Iris pigment epithelial cell (primary cell): ENCODE results near the gene AP5S1.

Experiments
- DNase-seq: peaks from one replicate; pipeline ENCODE4 v3.0.0-alpha.2; 2011; ENCODE audit warnings: low read depth

AP5S1 gene

DNA sequence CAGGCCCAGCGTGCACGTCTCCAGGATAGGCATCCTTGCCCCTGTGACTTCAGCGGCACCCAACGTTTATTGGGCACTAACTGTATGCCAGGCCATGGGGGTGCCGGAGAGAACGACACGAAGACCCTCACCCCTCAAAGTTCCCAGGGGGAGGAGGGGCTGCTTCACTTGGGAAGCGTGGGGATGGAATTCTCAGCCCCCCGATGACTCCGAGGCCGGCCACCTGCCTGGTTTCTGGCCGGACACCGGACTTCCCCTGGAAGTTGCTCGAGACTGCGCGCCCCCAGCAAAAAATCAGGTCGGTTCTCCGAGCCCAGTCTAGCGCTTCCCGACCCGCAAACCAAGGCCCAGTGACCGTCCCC lies 26.0 kb downstream of the AP5S1 start:
- DNase-seq, result no peak

DNA sequence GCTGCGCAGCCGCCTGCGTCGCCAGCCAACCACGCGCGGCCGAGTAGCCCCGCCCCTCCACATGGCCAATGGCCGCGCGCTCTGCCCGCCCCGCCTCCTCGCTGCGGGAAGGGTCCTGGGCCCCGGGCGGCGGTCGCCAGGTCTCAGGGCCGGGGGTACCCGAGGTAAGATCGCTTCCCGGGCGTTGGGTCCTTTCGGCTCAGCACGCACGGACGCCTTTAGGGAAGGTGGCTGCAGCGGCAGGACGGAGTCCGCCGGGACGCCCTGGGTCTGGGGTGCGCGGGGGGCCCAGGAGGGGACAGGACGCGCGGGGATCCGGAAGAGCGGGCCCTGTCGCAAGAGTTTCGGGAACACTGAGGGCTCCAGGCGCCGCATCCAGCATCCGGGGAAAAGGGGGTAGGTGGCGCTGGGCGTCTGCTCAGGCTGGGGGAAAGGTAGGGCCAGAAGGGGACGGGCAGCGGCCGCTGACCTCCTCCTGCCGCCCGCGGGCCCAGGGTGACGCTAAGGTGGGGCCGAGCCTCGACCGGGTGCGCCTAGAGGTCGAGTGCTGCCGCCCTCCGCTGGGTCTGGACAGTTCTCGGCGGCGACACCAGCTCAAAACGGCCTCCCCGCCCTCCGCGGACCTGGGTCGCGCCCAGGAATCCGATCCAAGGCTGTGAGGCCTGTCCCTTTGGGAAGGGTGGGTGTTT lies 26.5 kb downstream of the AP5S1 start, which contains the start of gene MAVS:
TSS of gene MAVS (plus strand) at position 95 of the 689 bp plus-strand sequence. CDS start 7,791 bp downstream, outside the sequence.
- DNase-seq, result peak; percentile 69

DNA sequence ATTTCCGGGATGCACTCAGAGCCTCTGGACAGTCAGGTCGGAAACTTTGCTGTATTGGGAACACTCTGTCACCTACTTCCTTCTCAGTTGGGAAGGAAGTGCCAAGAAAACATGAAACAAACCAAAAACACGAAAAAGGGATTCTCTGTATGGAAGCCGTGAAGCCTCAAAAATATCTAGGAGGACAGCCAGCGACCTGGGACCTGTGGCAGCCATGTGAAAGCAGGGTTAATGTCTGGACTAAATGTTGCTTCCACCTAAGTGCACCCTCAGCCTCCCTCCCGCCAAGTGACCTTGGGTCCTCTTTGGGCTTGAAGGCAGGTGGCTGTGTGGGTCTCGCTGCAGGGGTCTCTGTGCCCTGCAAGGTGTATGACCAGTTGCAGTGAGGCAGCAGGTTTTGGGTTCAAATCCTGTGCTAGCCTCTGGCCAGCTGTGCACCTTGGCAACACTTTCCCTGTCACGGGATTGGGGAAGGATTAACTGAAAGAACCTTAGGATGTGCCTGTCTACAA lies 27.1 kb downstream of the AP5S1 start:
- peak; percentile 11 for DNase-seq

DNA sequence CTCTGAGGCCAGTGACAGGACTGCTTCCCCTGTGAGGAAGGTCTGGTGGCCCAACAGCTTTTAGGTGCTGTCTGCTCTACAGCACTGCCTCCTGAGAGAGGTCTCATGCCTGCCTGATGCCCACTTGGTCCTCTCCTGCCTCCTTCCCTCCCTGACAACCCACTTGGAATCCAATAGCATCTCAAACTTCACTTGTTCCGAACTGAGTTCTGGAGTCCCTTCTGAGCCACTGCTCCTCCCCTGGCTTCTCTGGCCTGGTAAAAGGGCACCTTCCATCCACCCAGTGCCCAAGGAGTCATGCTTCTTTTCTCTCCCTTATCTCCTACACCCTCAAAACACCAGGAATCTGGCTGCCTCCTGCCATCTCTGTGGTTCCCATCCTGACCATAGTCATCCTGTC lies 28.2 kb downstream of the AP5S1 start:
- DNase-seq, result no peak

DNA sequence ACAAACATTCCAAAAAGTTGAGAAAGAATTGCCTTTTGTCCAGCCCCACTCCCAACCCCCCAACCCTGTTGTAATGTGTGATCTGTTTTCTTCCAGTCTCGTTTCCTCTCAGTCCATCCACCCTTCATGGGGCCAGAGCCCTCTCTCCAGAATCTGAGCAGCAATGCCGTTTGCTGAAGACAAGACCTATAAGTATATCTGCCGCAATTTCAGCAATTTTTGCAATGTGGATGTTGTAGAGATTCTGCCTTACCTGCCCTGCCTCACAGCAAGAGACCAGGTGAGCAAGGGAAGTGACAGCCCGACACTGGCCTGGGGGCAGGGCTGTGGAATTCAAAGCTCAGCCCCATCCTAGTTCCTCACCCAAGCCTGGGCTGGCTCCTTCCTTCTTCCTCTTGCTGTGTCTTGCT lies 34.1 kb downstream of the AP5S1 start:
- DNase-seq, result no peak

DNA sequence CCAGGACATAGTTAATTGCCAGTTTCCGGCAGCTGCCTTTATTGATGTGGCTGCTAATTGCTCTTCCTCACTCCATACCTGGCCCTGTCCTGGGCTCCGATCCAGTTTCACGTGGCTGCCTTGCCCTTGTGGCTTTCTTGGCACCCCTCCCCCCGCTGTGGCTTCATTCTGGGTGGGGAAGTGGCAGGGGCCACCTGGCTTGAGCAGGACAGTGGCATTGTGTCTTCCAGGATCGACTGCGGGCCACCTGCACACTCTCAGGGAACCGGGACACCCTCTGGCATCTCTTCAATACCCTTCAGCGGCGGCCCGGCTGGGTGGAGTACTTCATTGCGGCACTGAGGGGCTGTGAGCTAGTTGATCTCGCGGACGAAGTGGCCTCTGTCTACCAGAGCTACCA lies 37.1 kb downstream of the AP5S1 start:
- DNase-seq, result no peak

DNA sequence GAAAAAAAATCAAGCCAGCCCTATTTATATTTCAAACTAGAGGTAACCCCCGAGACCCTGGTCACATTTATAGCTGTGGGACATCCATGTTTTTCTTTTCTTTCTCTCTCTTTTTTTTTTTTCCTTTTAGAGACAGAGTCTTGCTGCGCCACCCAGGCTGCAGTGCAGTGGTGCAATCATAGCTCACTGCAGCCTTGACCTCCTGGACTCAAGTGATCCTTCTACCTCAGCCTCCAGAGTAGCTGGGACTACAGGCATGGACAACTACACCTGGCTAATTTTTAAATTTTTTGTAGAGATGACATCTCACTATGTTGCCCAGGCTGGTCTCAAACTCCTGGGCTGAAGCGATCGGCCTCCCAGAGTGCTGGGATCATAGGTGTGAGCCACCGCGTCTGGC lies 38.3 kb downstream of the AP5S1 start:
- DNase-seq, result no peak

GRCh38 chr20:3861191-3861590 lies 40.8 kb downstream of the AP5S1 start:
- no peak for DNase-seq

GRCh38 chr20:3862333-3862732 lies 42.0 kb downstream of the AP5S1 start:
- no peak for DNase-seq

GRCh38 chr20:3863317-3863716 lies 43.0 kb downstream of the AP5S1 start:
- DNase-seq, result no peak

GRCh38 chr20:3864518-3864917 lies 44.2 kb downstream of the AP5S1 start:
- no peak for DNase-seq

- no peak for DNase-seq
These were observed 45.0 kb downstream of the AP5S1 start for GRCh38 chr20:3865152-3865886.

- DNase-seq, result no peak
These were observed 45.6 kb downstream of the AP5S1 start for GRCh38 chr20:3865887-3866407.

- no peak for DNase-seq
These were observed 46.1 kb downstream of the AP5S1 start for GRCh38 chr20:3866464-3866863.

- no peak for DNase-seq
These were observed 47.5 kb downstream of the AP5S1 start for GRCh38 chr20:3867802-3868201.

DNA sequence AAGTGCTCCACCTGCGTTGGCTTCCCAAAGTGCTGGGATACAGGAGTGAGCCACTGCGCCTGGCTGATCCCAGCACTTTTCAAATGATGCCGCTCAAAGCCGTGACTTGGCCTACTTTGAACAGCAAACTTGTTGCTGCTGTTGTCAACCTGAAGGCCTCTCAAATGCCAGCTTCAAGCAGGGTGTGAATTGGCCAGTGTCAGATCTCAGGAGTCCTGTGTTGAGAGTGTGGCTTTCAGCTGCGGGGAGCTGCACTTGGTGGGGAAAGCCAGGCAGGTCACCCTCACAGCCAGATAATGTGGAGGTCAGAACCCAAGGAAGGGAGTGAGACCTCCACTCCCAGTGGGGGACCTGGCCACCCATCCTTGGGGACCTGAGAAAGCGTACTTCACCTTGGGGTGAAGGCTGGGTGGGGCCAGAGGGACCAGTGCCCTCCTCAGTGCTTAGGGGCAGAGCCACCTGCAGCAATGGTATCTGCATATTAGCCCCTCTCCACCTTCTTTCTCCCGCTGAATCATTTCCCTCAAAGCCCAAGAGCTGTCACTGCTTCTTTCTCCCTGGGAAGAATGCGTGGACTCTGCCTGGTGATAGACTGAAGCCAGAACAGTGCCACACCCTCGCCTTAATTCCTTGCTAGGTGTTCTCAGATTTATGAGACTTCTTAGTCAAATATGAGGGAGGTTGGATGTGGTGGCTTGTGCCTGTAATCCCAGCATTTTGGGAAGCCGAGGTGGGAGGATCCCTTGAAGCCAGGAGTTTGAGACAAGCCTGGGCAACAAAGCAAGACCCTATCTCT lies 49.7 kb downstream of the AP5S1 start:
- DNase-seq, result no peak

DNA sequence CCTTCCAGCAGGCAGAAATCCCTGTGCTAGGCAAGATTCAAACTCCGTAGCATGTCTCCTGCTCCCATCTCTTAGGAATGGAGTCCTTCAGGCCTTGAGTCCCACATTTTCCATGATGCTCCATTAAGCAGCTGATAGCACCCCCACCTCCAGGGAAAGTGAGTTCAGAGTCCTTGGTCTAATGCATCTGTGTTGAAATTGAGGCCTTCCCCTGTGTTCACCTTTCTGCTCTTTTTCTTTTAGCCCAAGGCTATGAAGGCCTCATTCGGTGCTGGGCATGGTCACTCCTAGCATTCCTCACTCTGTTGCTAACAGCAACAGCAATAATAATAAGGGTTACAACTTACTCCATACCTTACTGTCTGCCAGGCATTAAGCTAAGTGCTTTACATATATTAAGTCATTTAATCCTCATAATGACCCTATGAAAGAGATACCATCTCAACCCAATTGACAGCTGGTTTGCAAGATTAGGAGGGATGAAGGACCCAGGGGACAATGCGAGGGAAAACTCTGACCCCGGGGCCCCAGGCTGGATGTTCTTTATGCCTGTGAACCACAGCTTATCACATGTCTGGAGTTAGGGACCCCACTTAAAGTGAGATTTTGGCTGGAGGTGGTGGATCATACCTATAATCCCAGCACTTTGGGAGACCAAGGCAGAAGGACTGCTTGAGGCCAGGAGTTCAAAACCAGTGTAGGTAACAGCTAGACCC lies 51.4 kb downstream of the AP5S1 start:
- no peak for DNase-seq

- no peak for DNase-seq
These were observed 53.2 kb downstream of the AP5S1 start for GRCh38 chr20:3873507-3873906.

DNA sequence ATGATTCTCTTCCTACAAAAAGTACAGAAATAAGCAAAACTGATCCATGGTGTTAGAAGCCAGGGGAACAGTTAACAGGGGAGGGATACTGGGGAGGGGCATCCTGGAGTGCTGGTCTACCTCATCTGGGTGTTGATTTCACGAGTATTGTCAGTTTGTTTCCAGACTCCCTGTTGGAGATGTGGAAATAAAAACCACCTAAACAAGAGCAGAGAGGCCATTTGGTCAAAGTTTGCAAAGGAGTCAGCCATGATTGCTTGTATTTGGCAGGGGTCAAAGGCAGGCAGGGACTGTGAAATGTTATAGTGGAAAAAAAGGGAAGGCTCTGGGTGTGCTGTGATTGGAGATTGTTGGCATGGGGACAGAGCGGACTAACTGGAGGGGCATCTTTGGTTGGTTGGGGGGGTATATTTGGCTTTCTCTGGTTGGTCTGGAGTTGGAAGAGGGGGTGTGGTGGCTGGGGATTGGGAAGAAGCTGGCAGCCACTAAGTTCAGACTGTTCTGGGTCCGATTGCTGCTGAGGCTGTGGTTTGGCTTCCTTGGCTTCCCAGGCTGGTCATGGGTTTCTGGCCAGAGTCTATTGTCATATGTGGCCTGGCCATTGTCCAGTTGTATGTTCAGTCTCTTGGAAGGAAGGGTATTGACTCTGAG lies 54.0 kb downstream of the AP5S1 start:
- no peak for DNase-seq

DNA sequence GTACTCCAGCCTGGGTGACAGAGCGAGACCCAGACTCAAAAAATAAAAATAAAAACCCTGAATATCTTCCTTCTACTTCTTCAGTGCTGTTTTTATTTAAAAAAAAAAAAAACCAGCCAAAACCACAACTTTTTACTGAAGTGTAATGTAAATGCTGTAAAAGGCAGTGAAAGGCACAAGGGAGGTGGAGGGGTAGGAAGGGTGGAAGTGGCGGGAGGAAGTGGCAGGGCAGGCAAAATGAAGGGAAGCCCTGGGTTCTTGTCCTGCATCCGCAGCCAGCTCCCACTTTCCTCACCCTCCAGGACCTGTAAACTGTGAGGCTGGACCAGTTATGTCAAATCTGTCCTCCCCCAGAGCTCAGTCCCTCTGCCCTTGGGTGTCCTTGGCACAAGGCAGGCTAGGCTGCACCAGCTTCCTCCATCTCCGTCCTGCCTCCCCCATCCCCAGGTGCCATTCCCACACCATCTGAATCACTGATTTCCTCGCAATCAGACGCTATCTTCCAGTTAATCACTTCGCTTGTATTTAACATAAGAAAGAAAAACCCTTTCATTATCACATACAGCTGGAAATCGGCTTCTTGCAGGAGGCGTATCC lies 55.1 kb downstream of the AP5S1 start:
- DNase-seq, result no peak

- no peak for DNase-seq
These were observed 55.7 kb downstream of the AP5S1 start for GRCh38 chr20:3876000-3876399.
